ENCODE measurements around the gene ATP6AP1.
"Not testable (repeated sequence)": the region's sequence is repeated elsewhere in the genome, so short reads cannot be mapped to it uniquely, and the experiment has no call there.

The ATP6AP1 gene

GRCh38 chrX:154399527-154400368 lies 28.7 kb upstream of the ATP6AP1 start:
- no peak for DNase-seq

GRCh38 chrX:154400369-154400817 lies 28.1 kb upstream of the ATP6AP1 start:
- DNase-seq: not testable (repeated sequence)

GRCh38 chrX:154401045-154401799 lies 27.3 kb upstream of the ATP6AP1 start:
- no peak for DNase-seq

- no peak for DNase-seq
Measured at GRCh38 chrX:154401918-154402621, 26.4 kb upstream of the ATP6AP1 start.

- DNase-seq: no peak
Measured at GRCh38 chrX:154402622-154403127, 25.8 kb upstream of the ATP6AP1 start.

GRCh38 chrX:154403192-154403591 lies 25.3 kb upstream of the ATP6AP1 start:
- DNase-seq: no peak

GRCh38 chrX:154403858-154404257 lies 24.6 kb upstream of the ATP6AP1 start:
- DNase-seq: no peak

GRCh38 chrX:154404625-154405192 lies 23.8 kb upstream of the ATP6AP1 start:
- DNase-seq: no peak

- no peak for DNase-seq
Measured at GRCh38 chrX:154408659-154409221, 19.7 kb upstream of the ATP6AP1 start.

- DNase-seq: no peak
Measured at GRCh38 chrX:154409222-154409871, 19.1 kb upstream of the ATP6AP1 start, which contains the start of gene DNASE1L1. DNASE1L1 (minus strand) TSS chrX:154409254; CDS start chrX:154405568, 3,686 bp downstream.

- peak; percentile 9 for DNase-seq
Measured at GRCh38 chrX:154411981-154412340, 16.5 kb upstream of the ATP6AP1 start.

GRCh38 chrX:154412468-154412867 lies 16.0 kb upstream of the ATP6AP1 start:
- DNase-seq: no peak

GRCh38 chrX:154413142-154413541 lies 15.3 kb upstream of the ATP6AP1 start:
- no peak for DNase-seq

GRCh38 chrX:154417157-154417556 lies 11.3 kb upstream of the ATP6AP1 start:
- DNase-seq: peak; percentile 24

- no peak for DNase-seq
Measured at GRCh38 chrX:154419189-154419588, 9.3 kb upstream of the ATP6AP1 start.

- no peak for DNase-seq
Measured at GRCh38 chrX:154419688-154420401, 8.6 kb upstream of the ATP6AP1 start.

GRCh38 chrX:154420402-154420756 lies 8.1 kb upstream of the ATP6AP1 start:
- no peak for DNase-seq

GRCh38 chrX:154426916-154427770 lies 1.3 kb upstream of the ATP6AP1 start:
- DNase-seq: no peak

GRCh38 chrX:154429711-154430110 lies 1.2 kb downstream of the ATP6AP1 start:
- no peak for DNase-seq

GRCh38 chrX:154430479-154430878 lies 2.0 kb downstream of the ATP6AP1 start:
- DNase-seq: no peak
